Keratinocyte (primary cell): ENCODE data around the gene CNOT6. TPM values are rescaled to one million over a fixed set of nuclear protein-coding genes. Genes with fewer than 3 reads are reported as not detected.

ENCODE experiments used
- DNase-seq: peaks from one replicate; pipeline ENCODE4 v3.0.0-alpha.2; 2011; ENCODE audit warnings: low read depth, missing footprints, low spot score
- FAIRE-seq: peaks from 2 replicates; lab custom pipeline; 2011; peaks lifted over from hg19 to GRCh38; lab: Jason Lieb, UNC
- H2AFZ ChIP-seq: 2 replicates; pipeline ENCODE4 v1.6.0; 2012; ENCODE audit warnings: low read length, control low read depth, inconsistent platforms; ENCODE audit not compliant: control insufficient read depth
- H3K27ac ChIP-seq: 2 replicates; pipeline ENCODE4 v1.5.1; 2011; ENCODE audit warnings: low read length; ENCODE audit not compliant: control insufficient read depth, insufficient read depth
- H3K27me3 ChIP-seq: 3 replicates; pipeline ENCODE4 v1.6.0; 2011; ENCODE audit warnings: low read length; ENCODE audit not compliant: control insufficient read depth, insufficient read depth; ENCODE audit errors: extremely low read depth
- H3K36me3 ChIP-seq, 2 experiments: 2 replicates in 1 of 2; 3 replicates in 1 of 2; pipeline ENCODE4 v1.5.1; 2011; ENCODE audit warnings: low read length in 2 of 2, mild to moderate bottlenecking in 1 of 2; ENCODE audit not compliant: control insufficient read depth in 2 of 2, insufficient read depth in 2 of 2; ENCODE audit errors: extremely low read depth in 1 of 2
- H3K4me1 ChIP-seq: 3 replicates; pipeline ENCODE4 v1.5.1; 2011; ENCODE audit warnings: low read length; ENCODE audit not compliant: control insufficient read depth, insufficient read depth; ENCODE audit errors: extremely low read depth
- H3K4me2 ChIP-seq: 3 replicates; pipeline ENCODE4 v1.6.0; 2011; ENCODE audit warnings: low read depth, low read length; ENCODE audit not compliant: control insufficient read depth, insufficient read depth; ENCODE audit errors: extremely low read depth
- H3K4me3 ChIP-seq, 3 experiments: fragments of 200-600 bp in 1 of 3; sonication (generic) in 1 of 3; 2 replicates in 2 of 3; 3 replicates in 1 of 3; pipeline ENCODE4 v1.5.1; 2011 to 2016; ENCODE audit warnings: low read length in 3 of 3, mild to moderate bottlenecking in 3 of 3, control low read depth in 2 of 3, inconsistent platforms in 1 of 3, low read depth in 1 of 3, mixed read lengths in 1 of 3, mixed run types in 1 of 3, moderate library complexity in 1 of 3; ENCODE audit not compliant: control insufficient read depth in 2 of 3, insufficient read depth in 2 of 3; ENCODE audit errors: extremely low read depth in 1 of 3
- H3K79me2 ChIP-seq: 2 replicates; pipeline ENCODE4 v1.6.0; 2012; ENCODE audit warnings: low read length; ENCODE audit not compliant: control insufficient read depth, insufficient read depth
- H3K9ac ChIP-seq: 3 replicates; pipeline ENCODE4 v1.6.0; 2011; ENCODE audit warnings: low read length; ENCODE audit not compliant: control insufficient read depth, insufficient read depth; ENCODE audit errors: extremely low read depth
- H3K9me1 ChIP-seq: 3 replicates; pipeline ENCODE4 v1.6.0; 2011; ENCODE audit warnings: low read length; ENCODE audit not compliant: control insufficient read depth, insufficient read depth; ENCODE audit errors: extremely low read depth
- H3K9me3 ChIP-seq: 2 replicates; pipeline ENCODE4 v1.5.1; 2012; ENCODE audit warnings: low read depth, low read length; ENCODE audit not compliant: control insufficient read depth
- H4K20me1 ChIP-seq: 3 replicates; pipeline ENCODE4 v1.6.0; 2011; ENCODE audit warnings: low read length; ENCODE audit not compliant: control insufficient read depth, insufficient read depth; ENCODE audit errors: extremely low read depth
- EZH2 ChIP-seq: IDR thresholded peaks from one replicate; pipeline ENCODE4 v1.6.1; 2012; ENCODE audit warnings: inconsistent platforms, mild to moderate bottlenecking, low read length, moderate library complexity
- dilution Hi-C: fragments of 300-500 bp; cut with MboI; formaldehyde crosslinking; loops from one replicate; pipeline ENCODE4 v1.7.0; 2020; ENCODE audit warnings: low sequenced_read_pairs; ENCODE audit not compliant: extremely low pct_ligation_motif_present
- polyA plus RNA-seq, 5 experiments: library from polyadenylated mRNA; depleted of rRNA in 3 of 5; stranded (reverse) in 3 of 5; stranded (forward) in 1 of 5; unstranded in 1 of 5; fragments of >200 nt; gene quantifications; 1 replicate in 1 of 5; 2 replicates in 3 of 5; 3 replicates in 1 of 5; pipeline versions ENCODE4 v1.2.1 to v1.2.3, GENCODE V29; 2011 to 2012; ENCODE audit warnings: missing spikeins in 2 of 5, low read depth in 1 of 5, low replicate concordance in 1 of 5
- TF ChIP-seq, protein P1 (sequence below), 3 experiments: IDR thresholded peaks in 1 of 3; conservative IDR thresholded peaks in 1 of 3; optimal IDR thresholded peaks in 1 of 3; 2 replicates in 2 of 3; 3 replicates in 1 of 3; pipeline versions ENCODE3 to v1.5.1; 2011; ENCODE audit warnings: low read length in 3 of 3, mild to moderate bottlenecking in 3 of 3, moderate library complexity in 2 of 3, control low read depth in 1 of 3, inconsistent platforms in 1 of 3; ENCODE audit not compliant: insufficient read depth in 2 of 3; ENCODE audit errors: extremely low read depth in 1 of 3

Gene CNOT6
- polyA plus RNA-seq, 1 donor (not counting 4 experiments of a cell fraction or from before 2014, with no cell fraction given): 29.7 TPM

- Histone ChIP-seq H3K27me3 (peaks cover 49% of the 10 kb centered on the region), H3K79me2 (no peaks in the 10 kb centered on the region), H4K20me1 (no peaks in the 10 kb centered on the region), H3K4me1 (no peaks in the 10 kb centered on the region), H3K36me3 (no peaks in the 10 kb centered on the region), H3K9me3 (no peaks in the 10 kb centered on the region), H3K4me2 (no peak overlapping the region), H3K4me3 (no peak overlapping the region), H3K27ac (no peak overlapping the region), H3K9me1 (no peaks in the 10 kb centered on the region), H2AFZ (no peak overlapping the region), H3K9ac (no peak overlapping the region)
- DNase-seq: no peak
- dilution Hi-C loops: no loop called here
- FAIRE-seq: no peak
- TF ChIP-seq, protein P1, sequence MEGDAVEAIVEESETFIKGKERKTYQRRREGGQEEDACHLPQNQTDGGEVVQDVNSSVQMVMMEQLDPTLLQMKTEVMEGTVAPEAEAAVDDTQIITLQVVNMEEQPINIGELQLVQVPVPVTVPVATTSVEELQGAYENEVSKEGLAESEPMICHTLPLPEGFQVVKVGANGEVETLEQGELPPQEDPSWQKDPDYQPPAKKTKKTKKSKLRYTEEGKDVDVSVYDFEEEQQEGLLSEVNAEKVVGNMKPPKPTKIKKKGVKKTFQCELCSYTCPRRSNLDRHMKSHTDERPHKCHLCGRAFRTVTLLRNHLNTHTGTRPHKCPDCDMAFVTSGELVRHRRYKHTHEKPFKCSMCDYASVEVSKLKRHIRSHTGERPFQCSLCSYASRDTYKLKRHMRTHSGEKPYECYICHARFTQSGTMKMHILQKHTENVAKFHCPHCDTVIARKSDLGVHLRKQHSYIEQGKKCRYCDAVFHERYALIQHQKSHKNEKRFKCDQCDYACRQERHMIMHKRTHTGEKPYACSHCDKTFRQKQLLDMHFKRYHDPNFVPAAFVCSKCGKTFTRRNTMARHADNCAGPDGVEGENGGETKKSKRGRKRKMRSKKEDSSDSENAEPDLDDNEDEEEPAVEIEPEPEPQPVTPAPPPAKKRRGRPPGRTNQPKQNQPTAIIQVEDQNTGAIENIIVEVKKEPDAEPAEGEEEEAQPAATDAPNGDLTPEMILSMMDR (optimal IDR thresholded peaks at IDR 0.05 in 1 of 3, IDR thresholded peaks at IDR 0.05 in 1 of 3, conservative IDR thresholded peaks at IDR 0.05 in 1 of 3; ENCODE audit: extremely low read depth in 1 of 3, insufficient read depth in 2 of 3, low read length in 3 of 3): no peak
- no peak for TF ChIP-seq EZH2
These were observed 95.8 kb downstream of the CNOT6 start for GRCh38 chr5:180589771-180590542.

DNA sequence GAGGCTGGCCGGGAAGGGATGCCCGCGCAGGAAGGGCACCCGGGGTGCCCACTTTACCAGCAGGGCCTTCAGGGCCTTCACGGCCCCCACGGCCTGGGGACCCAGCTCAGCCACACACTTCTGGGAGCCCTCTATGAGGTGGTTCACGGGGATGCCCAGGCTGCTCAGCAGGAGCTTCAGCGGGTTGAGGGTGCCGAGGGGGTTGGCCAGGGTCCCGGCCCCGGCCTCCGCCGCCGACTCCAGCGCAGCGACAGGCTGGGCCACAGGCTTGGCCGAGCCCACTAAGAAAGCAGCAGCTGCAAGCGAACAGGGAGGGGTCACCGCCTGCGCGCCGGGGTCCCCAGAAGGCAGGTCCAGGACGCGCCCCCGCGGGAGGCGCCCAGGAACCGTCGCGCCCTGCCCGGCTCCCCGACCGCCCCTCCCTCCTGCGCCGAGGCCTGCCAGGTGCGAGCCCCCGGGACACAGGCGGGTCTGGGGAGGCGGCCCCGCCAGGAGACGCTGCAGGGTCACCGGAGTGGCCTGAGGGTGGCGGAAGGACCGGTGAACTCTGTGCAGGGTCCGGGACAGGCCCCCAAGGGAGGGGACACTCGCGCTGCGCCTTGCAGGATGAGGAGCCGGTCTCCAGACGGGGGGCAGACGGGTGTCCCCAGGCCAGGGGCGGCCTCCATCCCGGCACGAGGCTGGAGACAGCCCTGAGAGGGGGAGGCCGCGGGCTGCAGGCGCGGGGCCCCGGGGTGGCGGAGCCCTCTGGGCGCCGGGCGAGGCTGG is 96.5 kb downstream of the CNOT6 start:
- no peak overlapping the region for H3K27ac ChIP-seq
- H3K4me3 ChIP-seq: no peak overlapping the region
- no peak overlapping the region for H2AFZ ChIP-seq
- no peaks in the 10 kb centered on the region for H3K4me1 ChIP-seq
- no peaks in the 10 kb centered on the region for H3K9me3 ChIP-seq
- H3K9me1 ChIP-seq: no peaks in the 10 kb centered on the region
- no peaks in the 10 kb centered on the region for H3K36me3 ChIP-seq
- TF ChIP-seq EZH2: peak; percentile 66
- TF ChIP-seq, protein P1 (optimal IDR thresholded peaks at IDR 0.05 in 1 of 3, IDR thresholded peaks at IDR 0.05 in 1 of 3, conservative IDR thresholded peaks at IDR 0.05 in 1 of 3; ENCODE audit: extremely low read depth in 1 of 3, insufficient read depth in 2 of 3, low read length in 3 of 3): no peak
- DNase-seq (no peak), FAIRE-seq (no peak)
- no peaks in the 10 kb centered on the region for H3K79me2 ChIP-seq
- H3K4me2 ChIP-seq: no peak overlapping the region
- H3K27me3 ChIP-seq: peaks cover 49% of the 10 kb centered on the region
- no peak overlapping the region for H3K9ac ChIP-seq
- dilution Hi-C loops: no loop called here
- H4K20me1 ChIP-seq: no peaks in the 10 kb centered on the region
